ENCODE results near the gene COG7.
"Not testable (repeated sequence)": the region's sequence is repeated elsewhere in the genome, so short reads cannot be mapped to it uniquely, and the experiment has no call there.

COG7 gene

GRCh38 chr16:23452572-23453337 is at the start of gene COG7:
Gene COG7, minus strand, starts transcription at chr16:23453189. Its CDS starts 195 bp downstream, at chr16:23452994.
- peak; percentile 62 to 70 for DNase-seq (ENCODE audit: low read depth in 2 of 2)

GRCh38 chr16:23502466-23502865 is 49.5 kb upstream of the COG7 start:
- no peak for DNase-seq (ENCODE audit: low read depth in 2 of 2)

GRCh38 chr16:23501291-23501690 is 48.3 kb upstream of the COG7 start:
- no peak for DNase-seq (ENCODE audit: low read depth in 2 of 2)

GRCh38 chr16:23500862-23501225 is 47.9 kb upstream of the COG7 start:
- DNase-seq (ENCODE audit: low read depth in 2 of 2), result no peak

GRCh38 chr16:23500212-23500861 is 47.3 kb upstream of the COG7 start:
- no peak for DNase-seq (ENCODE audit: low read depth in 2 of 2)

GRCh38 chr16:23499801-23500200 is 46.8 kb upstream of the COG7 start:
- DNase-seq (ENCODE audit: low read depth in 2 of 2), result no peak

- DNase-seq (ENCODE audit: low read depth in 2 of 2), result no peak
Measured at GRCh38 chr16:23498863-23499262, 45.9 kb upstream of the COG7 start.

GRCh38 chr16:23497543-23497868 is 44.5 kb upstream of the COG7 start:
- no peak for DNase-seq (ENCODE audit: low read depth in 2 of 2)

GRCh38 chr16:23496821-23497542 is 44.0 kb upstream of the COG7 start:
- DNase-seq (ENCODE audit: low read depth in 2 of 2), result no peak

- DNase-seq (ENCODE audit: low read depth in 2 of 2), result no peak
Measured at GRCh38 chr16:23495671-23496070, 42.7 kb upstream of the COG7 start.

- no peak for DNase-seq (ENCODE audit: low read depth in 2 of 2)
Measured at GRCh38 chr16:23494188-23494587, 41.2 kb upstream of the COG7 start.

- DNase-seq (ENCODE audit: low read depth in 2 of 2), result no peak
Measured at GRCh38 chr16:23491490-23492391, 38.8 kb upstream of the COG7 start.

- no peak for DNase-seq (ENCODE audit: low read depth in 2 of 2)
Measured at GRCh38 chr16:23486480-23486879, 33.5 kb upstream of the COG7 start.

- no peak for DNase-seq (ENCODE audit: low read depth in 2 of 2)
Measured at GRCh38 chr16:23485841-23486240, 32.9 kb upstream of the COG7 start.

GRCh38 chr16:23485257-23485614 is 32.2 kb upstream of the COG7 start:
- no peak for DNase-seq (ENCODE audit: low read depth in 2 of 2)

GRCh38 chr16:23484510-23485256 is 31.7 kb upstream of the COG7 start:
- no peak for DNase-seq (ENCODE audit: low read depth in 2 of 2)

- DNase-seq (ENCODE audit: low read depth in 2 of 2), result not testable (repeated sequence)
Measured at GRCh38 chr16:23483492-23483891, 30.5 kb upstream of the COG7 start.

GRCh38 chr16:23482778-23483177 is 29.8 kb upstream of the COG7 start:
- DNase-seq (ENCODE audit: low read depth in 2 of 2), result peak in 1 of 2 donors; percentile 20

- no peak for DNase-seq (ENCODE audit: low read depth in 2 of 2)
Measured at GRCh38 chr16:23480257-23480656, 27.3 kb upstream of the COG7 start.

- DNase-seq (ENCODE audit: low read depth in 2 of 2), result no peak
Measured at GRCh38 chr16:23479138-23479537, 26.1 kb upstream of the COG7 start.

GRCh38 chr16:23478566-23478965 is 25.6 kb upstream of the COG7 start:
- no peak for DNase-seq (ENCODE audit: low read depth in 2 of 2)

Measured in stimulated activated CD8-positive, alpha-beta memory T cell treated with anti-CD3 and anti-CD28 coated beads, Interleukin-7, amount 100 ng/mL, for 1 hour (primary cell).